DND-41 (cell line): ENCODE results near the gene ADSS1.

Experiments
- ATAC-seq: fragments of 200-7000 bp; cut with Tn5 transposase; 3 replicates; pipeline ENCODE4 v1.9.1; 2021; ENCODE audit warnings: low read depth; ENCODE audit not compliant: insufficient read depth
- DNase-seq: peaks from one replicate; pipeline ENCODE4 v3.0.0-alpha.2; 2020
- H2AFZ ChIP-seq: 2 replicates; pipeline ENCODE4 v1.6.0; 2012; ENCODE audit warnings: low read depth, low read length
- H3K27ac ChIP-seq: 2 replicates; pipeline ENCODE4 v1.5.1; 2012; ENCODE audit warnings: low read length, inconsistent platforms
- H3K27me3 ChIP-seq: fragments of 200-600 bp; sonication (generic); 2 replicates; pipeline ENCODE4 v1.6.0; 2012; ENCODE audit warnings: low read length, mild to moderate bottlenecking, inconsistent platforms; ENCODE audit not compliant: insufficient read depth, poor library complexity
- H3K36me3 ChIP-seq: 2 replicates; pipeline ENCODE4 v1.5.1; 2012; ENCODE audit warnings: low read length, inconsistent platforms; ENCODE audit not compliant: insufficient read depth
- H3K4me1 ChIP-seq: 2 replicates; pipeline ENCODE4 v1.5.1; 2012; ENCODE audit warnings: mild to moderate bottlenecking, low read length; ENCODE audit not compliant: insufficient read depth
- H3K4me2 ChIP-seq: 2 replicates; pipeline ENCODE4 v1.6.0; 2012; ENCODE audit warnings: mild to moderate bottlenecking, moderate library complexity, low read length, inconsistent platforms; ENCODE audit not compliant: insufficient read depth
- H3K4me3 ChIP-seq, 2 experiments: fragments of 200-600 bp in 1 of 2; shearing (Covaris generic) in 1 of 2; 2 replicates each; pipeline ENCODE4 v1.5.1; 2012 to 2016; ENCODE audit warnings: inconsistent platforms in 2 of 2, low read length in 2 of 2, mild to moderate bottlenecking in 2 of 2, low read depth in 1 of 2, moderate library complexity in 1 of 2
- H3K79me2 ChIP-seq: 2 replicates; pipeline ENCODE4 v1.6.0; 2012; ENCODE audit warnings: low read length, inconsistent platforms; ENCODE audit not compliant: insufficient read depth
- H3K9ac ChIP-seq: 2 replicates; pipeline ENCODE4 v1.6.0; 2012; ENCODE audit warnings: low read depth, mild to moderate bottlenecking, inconsistent platforms, low read length, moderate library complexity
- H3K9me3 ChIP-seq: 2 replicates; pipeline ENCODE4 v1.5.1; 2012; ENCODE audit warnings: low read length, moderate library complexity, mild to moderate bottlenecking, inconsistent platforms; ENCODE audit not compliant: insufficient read depth, severe bottlenecking
- H4K20me1 ChIP-seq: 2 replicates; pipeline ENCODE4 v1.6.0; 2012; ENCODE audit warnings: low read length; ENCODE audit not compliant: insufficient read depth
- EZH2 ChIP-seq: IDR thresholded peaks from 3 replicates; pipeline ENCODE4 v1.6.1; 2012; ENCODE audit warnings: borderline replicate concordance, low read depth, mild to moderate bottlenecking, moderate library complexity, low read length, inconsistent platforms; ENCODE audit not compliant: severe bottlenecking
- TF ChIP-seq, protein P1 (sequence below): IDR thresholded peaks from 2 replicates; pipeline ENCODE4 v1.5.1; 2012; ENCODE audit warnings: borderline replicate concordance, low read length, moderate library complexity, mild to moderate bottlenecking; ENCODE audit not compliant: poor library complexity, severe bottlenecking; ENCODE audit errors: extremely low read depth

The ADSS1 gene

DNA sequence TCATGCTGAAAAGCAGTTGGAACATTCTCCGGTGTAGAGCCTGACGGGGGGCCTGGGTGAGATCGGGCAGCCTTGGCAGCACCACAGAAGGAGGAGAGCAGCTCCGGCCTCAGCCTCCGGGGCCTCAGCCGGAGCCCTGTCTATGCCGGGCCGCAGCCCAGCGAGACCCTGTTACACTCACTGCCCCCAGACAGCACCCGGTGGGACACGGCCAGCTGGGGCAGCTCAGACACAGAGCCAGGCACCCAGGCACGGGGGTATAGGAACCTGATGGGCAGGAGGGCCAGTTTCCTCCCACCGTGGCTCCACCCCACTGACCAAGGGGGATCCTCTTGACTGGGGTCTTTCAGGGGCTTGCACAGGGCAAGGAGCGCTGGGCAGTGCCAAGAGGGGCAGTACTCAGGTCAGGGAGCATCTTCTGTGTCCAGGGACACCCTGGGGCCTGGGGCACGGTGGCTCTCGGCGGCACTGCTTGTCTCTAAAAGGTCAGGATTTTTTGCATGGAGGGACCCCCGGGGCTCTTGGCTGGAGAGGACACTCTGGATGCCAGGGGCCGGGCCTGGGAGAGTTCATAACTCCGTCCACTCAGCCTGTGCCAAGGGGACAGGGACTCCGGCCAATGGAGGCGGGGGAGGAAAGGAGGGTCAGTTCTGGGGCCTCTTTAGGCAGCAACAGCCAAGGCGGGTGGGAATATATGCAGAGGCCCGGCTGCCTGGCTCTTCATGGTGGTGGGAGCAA lies 25.2 kb upstream of the ADSS1 start:
- Histone ChIP-seq H2AFZ (no peak overlapping the region), H3K4me1 (peaks cover 3% of the 10 kb centered on the region; the same call in 1 of the 2 replicates), H3K36me3 (peaks cover 61% of the 10 kb centered on the region), H3K4me3 (no peak overlapping the region), H3K9me3 (no peaks in the 10 kb centered on the region), H4K20me1 (peaks cover 66% of the 10 kb centered on the region), H3K4me2 (no peak overlapping the region), H3K27ac (no peak overlapping the region), H3K79me2 (peaks cover 55% of the 10 kb centered on the region), H3K9ac (no peak overlapping the region), H3K27me3 (no peaks in the 10 kb centered on the region)
- no peak for ATAC-seq
- TF ChIP-seq EZH2: no peak
- TF ChIP-seq, protein P1, sequence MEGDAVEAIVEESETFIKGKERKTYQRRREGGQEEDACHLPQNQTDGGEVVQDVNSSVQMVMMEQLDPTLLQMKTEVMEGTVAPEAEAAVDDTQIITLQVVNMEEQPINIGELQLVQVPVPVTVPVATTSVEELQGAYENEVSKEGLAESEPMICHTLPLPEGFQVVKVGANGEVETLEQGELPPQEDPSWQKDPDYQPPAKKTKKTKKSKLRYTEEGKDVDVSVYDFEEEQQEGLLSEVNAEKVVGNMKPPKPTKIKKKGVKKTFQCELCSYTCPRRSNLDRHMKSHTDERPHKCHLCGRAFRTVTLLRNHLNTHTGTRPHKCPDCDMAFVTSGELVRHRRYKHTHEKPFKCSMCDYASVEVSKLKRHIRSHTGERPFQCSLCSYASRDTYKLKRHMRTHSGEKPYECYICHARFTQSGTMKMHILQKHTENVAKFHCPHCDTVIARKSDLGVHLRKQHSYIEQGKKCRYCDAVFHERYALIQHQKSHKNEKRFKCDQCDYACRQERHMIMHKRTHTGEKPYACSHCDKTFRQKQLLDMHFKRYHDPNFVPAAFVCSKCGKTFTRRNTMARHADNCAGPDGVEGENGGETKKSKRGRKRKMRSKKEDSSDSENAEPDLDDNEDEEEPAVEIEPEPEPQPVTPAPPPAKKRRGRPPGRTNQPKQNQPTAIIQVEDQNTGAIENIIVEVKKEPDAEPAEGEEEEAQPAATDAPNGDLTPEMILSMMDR: no peak
- DNase-seq: no peak

- no peak for ATAC-seq
- Histone ChIP-seq H2AFZ (no peak overlapping the region), H3K9ac (no peak overlapping the region), H3K79me2 (peaks cover 50% of the 10 kb centered on the region), H3K4me2 (no peak overlapping the region), H3K36me3 (peaks cover 66% of the 10 kb centered on the region), H3K9me3 (no peaks in the 10 kb centered on the region), H3K4me3 (no peak overlapping the region), H3K4me1 (peaks cover 3% of the 10 kb centered on the region; the same call in 1 of the 2 replicates), H3K27me3 (no peaks in the 10 kb centered on the region), H3K27ac (no peak overlapping the region), H4K20me1 (peaks cover 61% of the 10 kb centered on the region)
- TF ChIP-seq, protein P1: no peak
- TF ChIP-seq EZH2: no peak
- no peak for DNase-seq
Observed at GRCh38 chr14:104699426-104699748, 24.6 kb upstream of the ADSS1 start.

- Histone ChIP-seq H3K4me2 (no peak overlapping the region), H3K27ac (no peak overlapping the region), H3K36me3 (peaks cover 65% of the 10 kb centered on the region), H3K4me1 (peaks cover under 1% of the 10 kb centered on the region; the same call in 1 of the 2 replicates), H2AFZ (no peak overlapping the region), H3K4me3 (no peak overlapping the region), H4K20me1 (peaks cover 52% of the 10 kb centered on the region), H3K79me2 (peaks cover 41% of the 10 kb centered on the region), H3K9me3 (no peaks in the 10 kb centered on the region), H3K9ac (no peak overlapping the region), H3K27me3 (no peaks in the 10 kb centered on the region)
- DNase-seq: no peak
- ATAC-seq: no peak
- no peak for TF ChIP-seq EZH2
- TF ChIP-seq, protein P1: no peak
Observed at GRCh38 chr14:104700225-104700651, 23.8 kb upstream of the ADSS1 start.
